Calu3 (cell line): ENCODE data around the gene WNT5A. TPM values are rescaled to one million over a fixed set of nuclear protein-coding genes. Genes with fewer than 3 reads are reported as not detected.

Source experiments
- BruUV-seq: library from RNA; stranded (reverse); fragments of 400-500 nt; replicated peaks from 2 replicates; lab custom pipeline; 2021; lab: Mats Ljungman, UMichigan
- CTCF ChIA-PET: fragments of 300-600 bp; sonication (Branson Sonifier 250); formaldehyde crosslinking; loops from one replicate; lab custom pipeline; 2022; ENCODE audit warnings: antibody characterized with exemption; lab: Charles Lee
- DNase-seq: peaks from one replicate; pipeline ENCODE4 v3.0.0; 2022
- H3K27ac Mint-ChIP-seq: one replicate; pipeline ENCODE4 v1.8.0; 2022; ENCODE audit warnings: mixed read lengths; ENCODE audit not compliant: unreplicated experiment
- H3K27me3 Mint-ChIP-seq: one replicate; pipeline ENCODE4 v1.8.0; 2022; ENCODE audit warnings: mixed read lengths; ENCODE audit not compliant: unreplicated experiment
- H3K36me3 Mint-ChIP-seq: one replicate; pipeline ENCODE4 v1.8.0; 2022; ENCODE audit warnings: mild to moderate bottlenecking, moderate library complexity, mixed read lengths; ENCODE audit not compliant: insufficient read depth, unreplicated experiment
- H3K4me1 Mint-ChIP-seq: one replicate; pipeline ENCODE4 v1.8.0; 2022; ENCODE audit warnings: mild to moderate bottlenecking, low read depth, mixed read lengths; ENCODE audit not compliant: unreplicated experiment
- H3K4me3 Mint-ChIP-seq: one replicate; pipeline ENCODE4 v1.8.0; 2022; ENCODE audit warnings: mild to moderate bottlenecking, low read depth, moderate library complexity, mixed read lengths; ENCODE audit not compliant: unreplicated experiment
- H3K9me3 Mint-ChIP-seq: one replicate; pipeline ENCODE4 v1.8.0; 2022; ENCODE audit warnings: low read depth, mixed read lengths; ENCODE audit not compliant: unreplicated experiment
- CTCF ChIP-seq: fragments of 200-600 bp; IDR thresholded peaks from one replicate; pipeline ENCODE4 v1.8.0; 2022; ENCODE audit warnings: antibody characterized with exemption; ENCODE audit not compliant: unreplicated experiment
- intact Hi-C: fragments of 100-400 bp; cut with micrococcal nuclease; formaldehyde crosslinking; loops from one replicate; pipeline ENCODE4 v1.10.0; 2022; ENCODE audit not compliant: unreplicated experiment
- total RNA-seq: library from RNA; stranded (reverse); gene quantifications from 2 replicates; pipeline ENCODE4 v1.2.3, GENCODE V29; 2022

Gene WNT5A
- total RNA-seq, 1 experiment from 2014 or later, result 0.14 TPM

- H3K4me1 Mint-ChIP-seq, result no peaks in the 10 kb centered on the region
- CTCF ChIA-PET, result no interaction called here
- intact Hi-C loops, result no loop called here
- H3K36me3 Mint-ChIP-seq, result no peaks in the 10 kb centered on the region
- TF ChIP-seq CTCF, result no peak
- H3K27ac Mint-ChIP-seq, result no peak overlapping the region
- DNase-seq, result no peak
- no peaks in the 10 kb centered on the region for H3K27me3 Mint-ChIP-seq
- no TSS peak for BruUV-seq
- peaks cover 2% of the 10 kb centered on the region for H3K9me3 Mint-ChIP-seq
- no peak overlapping the region for H3K4me3 Mint-ChIP-seq
Observed at GRCh38 chr3:55453886-55454496, 33.1 kb downstream of the WNT5A start.

- intact Hi-C loops, result no loop called here
- H3K4me3 Mint-ChIP-seq, result no peak overlapping the region
- no peaks in the 10 kb centered on the region for H3K27me3 Mint-ChIP-seq
- no peak for DNase-seq
- peaks cover 2% of the 10 kb centered on the region for H3K9me3 Mint-ChIP-seq
- H3K4me1 Mint-ChIP-seq, result no peaks in the 10 kb centered on the region
- no peak for TF ChIP-seq CTCF
- no TSS peak for BruUV-seq
- H3K36me3 Mint-ChIP-seq, result no peaks in the 10 kb centered on the region
- CTCF ChIA-PET, result no interaction called here
- no peak overlapping the region for H3K27ac Mint-ChIP-seq
Observed at GRCh38 chr3:55452886-55453285, 34.2 kb downstream of the WNT5A start.

DNA sequence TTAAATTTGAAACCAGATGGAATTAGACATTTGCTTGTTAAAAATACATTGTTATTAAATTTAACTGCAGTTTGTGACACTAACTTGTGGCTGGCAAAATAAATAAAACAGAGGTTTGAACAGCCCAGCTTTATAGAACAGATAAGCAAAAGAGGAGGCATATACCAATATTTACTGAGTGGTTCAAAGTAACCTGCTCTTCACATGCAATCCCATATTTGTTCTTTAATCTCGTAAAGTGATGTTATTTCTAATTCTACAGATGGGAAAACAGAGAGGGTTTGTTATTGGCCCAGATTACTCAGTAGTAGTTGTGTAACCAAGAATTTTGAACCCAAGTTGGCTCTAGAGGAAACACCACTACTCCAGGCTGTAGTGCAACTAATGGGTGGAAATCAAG lies 37.6 kb downstream of the WNT5A start:
- BruUV-seq, result no TSS peak
- peaks cover 5% of the 10 kb centered on the region for H3K9me3 Mint-ChIP-seq
- DNase-seq, result no peak
- no peaks in the 10 kb centered on the region for H3K4me1 Mint-ChIP-seq
- no peak for TF ChIP-seq CTCF
- H3K4me3 Mint-ChIP-seq, result no peak overlapping the region
- intact Hi-C loops, result no loop called here
- H3K27me3 Mint-ChIP-seq, result no peaks in the 10 kb centered on the region
- CTCF ChIA-PET, result no interaction called here
- H3K36me3 Mint-ChIP-seq, result no peaks in the 10 kb centered on the region
- no peak overlapping the region for H3K27ac Mint-ChIP-seq

GRCh38 chr3:55446850-55447249 lies 40.3 kb downstream of the WNT5A start:
- no TSS peak for BruUV-seq
- DNase-seq, result no peak

More at GRCh38 chr3:55446850-55447249, 40.3 kb downstream of the WNT5A start:
- H3K27me3 Mint-ChIP-seq, result no peaks in the 10 kb centered on the region
- TF ChIP-seq CTCF, result no peak
- intact Hi-C loops, result no loop called here
- H3K4me3 Mint-ChIP-seq, result no peak overlapping the region
- peaks cover 7% of the 10 kb centered on the region for H3K9me3 Mint-ChIP-seq
- CTCF ChIA-PET, result no interaction called here
- H3K4me1 Mint-ChIP-seq, result no peaks in the 10 kb centered on the region
- H3K36me3 Mint-ChIP-seq, result no peaks in the 10 kb centered on the region
- H3K27ac Mint-ChIP-seq, result no peak overlapping the region
